Activated CD4-positive, alpha-beta T cell treated with anti-CD3 and anti-CD28 coated beads, Interleukin-2, amount 50 U/mL, for 1 hour (primary cell): Measurements from ENCODE around the gene LIPH.

Experiments used
- DNase-seq: peaks from one replicate; pipeline ENCODE4 v3.0.0-alpha.2; 2020

Gene LIPH

GRCh38 chr3:185537369-185537970 lies 14.9 kb downstream of the LIPH start:
- DNase-seq, result no peak

DNA sequence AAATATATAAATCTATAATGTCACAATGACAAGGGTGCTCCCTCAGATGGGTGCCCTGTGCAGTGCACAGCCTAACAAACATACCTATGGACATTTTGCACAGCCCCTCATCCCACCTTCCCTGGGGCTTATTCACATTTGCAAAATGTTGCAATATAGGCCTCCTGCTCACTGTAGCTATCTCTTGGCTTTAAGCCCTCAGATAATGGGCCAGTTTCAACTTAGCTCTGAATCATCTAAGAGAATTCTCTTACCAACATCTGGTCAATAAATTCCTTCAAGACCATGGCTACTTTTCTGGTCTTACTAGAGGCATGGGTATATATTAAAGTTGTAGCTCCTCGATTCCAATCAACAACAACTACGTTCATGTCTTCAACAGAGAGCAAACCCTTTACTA lies 17.9 kb downstream of the LIPH start:
- DNase-seq, result no peak

GRCh38 chr3:185532901-185533300 lies 19.5 kb downstream of the LIPH start:
- no peak for DNase-seq

GRCh38 chr3:185530856-185531255 lies 21.5 kb downstream of the LIPH start:
- no peak for DNase-seq

GRCh38 chr3:185528532-185528931 lies 23.9 kb downstream of the LIPH start:
- DNase-seq, result no peak

DNA sequence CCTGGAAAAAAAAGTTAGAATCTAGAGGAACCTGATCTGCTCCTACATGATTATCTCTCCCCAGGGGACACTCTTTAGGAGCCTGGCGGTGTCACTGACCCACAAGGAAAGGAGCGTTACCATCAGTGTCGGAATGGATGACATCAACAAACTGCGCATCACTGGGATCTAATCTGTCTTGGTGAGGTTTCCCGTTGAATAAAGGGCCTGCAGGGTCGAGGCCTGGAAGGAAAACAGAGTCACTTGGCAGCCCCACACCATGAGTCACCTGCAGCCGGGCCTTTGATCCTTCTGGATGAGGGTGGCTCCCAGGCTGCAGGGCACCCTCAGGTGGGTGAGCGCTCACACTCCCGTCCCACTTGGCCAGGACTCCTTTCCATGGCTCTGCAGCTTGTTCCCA lies 25.0 kb downstream of the LIPH start:
- DNase-seq, result no peak

GRCh38 chr3:185526349-185526951 lies 25.9 kb downstream of the LIPH start:
- DNase-seq, result no peak

DNA sequence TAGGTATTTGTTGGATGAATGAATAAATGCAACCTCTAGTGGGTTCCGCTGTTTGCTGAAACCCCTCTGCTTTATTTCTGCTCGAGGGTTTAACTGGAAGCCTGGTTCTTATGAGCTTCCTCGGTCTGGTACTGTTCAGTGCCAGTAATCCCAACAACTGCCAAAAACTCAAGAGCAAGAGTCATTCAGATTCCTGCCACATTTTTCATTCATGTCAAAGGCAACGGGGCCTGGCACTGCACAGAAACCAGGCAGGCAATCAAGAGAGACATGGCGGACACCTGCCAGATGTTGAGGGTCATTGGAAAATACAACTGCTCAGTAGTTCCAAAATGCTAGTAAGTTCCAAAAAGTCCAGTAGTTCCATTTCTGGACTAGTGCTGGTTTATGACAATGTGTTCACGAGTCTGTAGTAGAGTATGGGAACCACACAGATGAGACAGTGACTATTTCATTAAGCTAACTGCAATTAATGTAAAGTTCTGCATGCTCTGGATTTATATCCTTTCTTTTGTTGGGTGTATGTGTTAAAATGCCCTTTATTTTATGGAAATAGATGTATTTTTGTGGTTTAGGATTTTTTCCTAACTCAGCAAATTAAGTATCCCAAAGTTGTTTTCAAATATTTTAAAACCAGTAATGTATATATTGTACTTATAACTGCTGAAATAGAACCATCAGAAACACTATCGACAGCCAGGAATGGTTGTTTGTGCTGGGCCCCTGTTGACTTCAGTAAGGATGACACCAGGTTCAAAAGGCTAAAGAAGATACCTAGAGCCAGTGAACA lies 30.8 kb downstream of the LIPH start:
- no peak for DNase-seq

GRCh38 chr3:185519021-185519420 lies 33.4 kb downstream of the LIPH start:
- no peak for DNase-seq

GRCh38 chr3:185517387-185518130 lies 34.8 kb downstream of the LIPH start:
- no peak for DNase-seq

- DNase-seq, result no peak
These were observed 40.7 kb downstream of the LIPH start for GRCh38 chr3:185511711-185512110.

DNA sequence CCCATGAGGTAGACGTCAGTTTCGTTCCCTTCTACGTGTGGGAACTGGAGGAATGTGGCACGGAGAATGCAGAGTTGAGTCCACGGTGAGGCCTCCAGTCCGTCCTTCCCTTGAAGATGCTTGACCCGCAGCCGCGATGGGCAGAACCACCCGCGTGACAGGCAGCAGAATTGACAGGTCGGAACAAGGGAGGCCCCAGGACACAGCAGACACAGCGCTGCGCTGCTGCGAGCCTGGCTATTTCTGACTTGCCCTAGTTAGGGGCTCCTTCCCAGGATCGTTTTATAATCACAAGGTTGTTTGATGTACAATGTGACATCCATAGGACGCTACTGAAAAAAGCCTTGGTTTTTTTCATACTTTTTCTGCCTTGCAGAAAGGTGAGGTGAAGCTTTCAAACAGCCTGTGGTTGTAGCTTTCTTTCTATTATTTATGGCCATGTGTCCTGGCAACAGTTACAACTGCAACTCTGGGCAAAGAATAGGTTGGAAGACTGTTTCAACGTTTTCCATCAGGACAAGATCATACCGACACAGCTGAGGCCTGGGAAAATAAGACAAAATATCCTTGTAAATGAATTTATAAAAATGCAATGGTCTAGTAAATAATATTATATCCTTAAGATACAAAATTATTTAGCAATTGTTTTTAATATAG lies 43.9 kb downstream of the LIPH start:
- DNase-seq, result no peak

- no peak for DNase-seq
These were observed 44.5 kb downstream of the LIPH start for GRCh38 chr3:185507883-185508282.

- DNase-seq, result no peak
These were observed 47.8 kb downstream of the LIPH start for GRCh38 chr3:185504636-185505035.

GRCh38 chr3:185503521-185503920 lies 48.9 kb downstream of the LIPH start:
- no peak for DNase-seq

DNA sequence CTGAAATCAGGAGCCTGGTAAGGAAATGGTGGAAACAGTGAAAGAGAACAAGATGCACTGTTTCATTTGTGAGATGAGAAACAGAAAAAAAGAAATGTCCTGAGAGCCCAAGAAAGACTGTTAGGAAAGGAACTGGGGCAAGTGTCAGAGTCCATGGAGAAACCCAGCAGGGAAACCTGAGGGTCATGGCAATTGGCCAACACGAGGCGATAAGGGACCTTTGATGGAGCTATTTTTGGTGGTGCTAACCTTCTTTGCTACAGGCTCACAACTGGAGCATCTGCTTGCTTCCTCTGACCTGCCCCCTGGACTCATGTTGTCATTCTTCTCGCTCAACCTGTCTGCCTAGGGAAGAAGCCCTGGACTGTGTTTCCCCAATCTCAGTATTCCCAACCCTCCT lies 49.4 kb downstream of the LIPH start:
- no peak for DNase-seq

- peak; percentile 88 for DNase-seq
These were observed 53.6 kb downstream of the LIPH start, which contains the start of gene TMEM41A for GRCh38 chr3:185498503-185499396. TMEM41A (minus strand) TSS chr3:185499035; CDS start chr3:185498961, 74 bp downstream.

DNA sequence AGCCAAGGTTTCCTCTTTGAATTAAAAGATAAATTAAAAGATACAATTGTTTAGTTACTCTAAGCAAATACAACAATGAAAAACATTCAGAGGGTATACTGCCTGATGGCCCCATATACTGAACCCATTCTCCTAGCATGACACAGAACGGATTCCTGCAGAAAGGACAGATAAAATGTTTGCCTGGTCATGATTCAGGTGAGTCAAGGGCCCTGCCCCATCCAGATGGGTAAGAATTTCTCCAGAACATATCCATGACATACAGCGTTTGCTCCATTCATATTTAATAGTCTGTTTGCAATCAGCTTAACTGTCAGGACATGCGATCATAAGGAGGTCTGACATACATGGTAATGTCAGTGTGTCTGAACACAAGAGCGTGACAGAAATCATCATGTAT lies 62.1 kb downstream of the LIPH start:
- DNase-seq, result no peak

GRCh38 chr3:185489462-185489861 lies 62.9 kb downstream of the LIPH start:
- no peak for DNase-seq

DNA sequence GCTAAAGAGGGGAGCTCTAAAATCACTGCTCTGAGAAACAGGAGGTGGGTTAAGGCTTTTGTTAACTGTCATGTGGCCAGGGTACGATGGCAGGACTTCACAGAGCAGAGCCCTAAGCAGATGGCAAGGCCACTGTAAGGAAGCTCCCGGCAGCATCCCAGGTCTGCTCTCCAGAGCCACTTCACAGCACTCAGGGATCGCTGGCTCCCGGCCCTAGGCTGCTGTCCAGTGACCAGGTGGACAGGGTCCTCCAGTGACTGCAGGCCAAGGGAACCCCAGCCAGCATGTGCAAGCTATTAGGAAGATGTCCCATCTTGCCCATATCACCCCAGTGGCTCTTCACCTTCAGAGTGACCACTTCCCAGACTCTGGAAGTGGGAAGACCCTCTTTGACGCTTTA lies 63.9 kb downstream of the LIPH start:
- DNase-seq, result no peak

DNA sequence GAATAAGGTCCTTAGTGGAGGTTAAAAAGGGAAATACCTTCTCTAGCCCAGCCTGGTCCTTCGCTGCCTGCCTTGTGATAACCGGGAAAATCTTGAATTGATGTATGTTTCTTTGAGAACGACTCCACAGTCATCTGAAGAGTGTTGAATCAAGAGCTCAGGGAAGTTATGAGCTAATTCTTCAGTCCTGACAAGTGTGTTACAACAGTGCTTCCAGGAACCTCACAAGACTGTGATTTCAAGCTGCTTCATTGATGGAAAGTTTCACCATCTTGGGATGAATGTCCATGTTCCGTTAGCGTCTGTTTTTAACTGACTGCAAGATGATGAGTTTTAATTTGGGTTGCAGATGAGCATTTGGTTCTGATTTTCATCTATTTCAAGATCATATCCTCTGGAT lies 66.0 kb downstream of the LIPH start:
- DNase-seq, result no peak

DNA sequence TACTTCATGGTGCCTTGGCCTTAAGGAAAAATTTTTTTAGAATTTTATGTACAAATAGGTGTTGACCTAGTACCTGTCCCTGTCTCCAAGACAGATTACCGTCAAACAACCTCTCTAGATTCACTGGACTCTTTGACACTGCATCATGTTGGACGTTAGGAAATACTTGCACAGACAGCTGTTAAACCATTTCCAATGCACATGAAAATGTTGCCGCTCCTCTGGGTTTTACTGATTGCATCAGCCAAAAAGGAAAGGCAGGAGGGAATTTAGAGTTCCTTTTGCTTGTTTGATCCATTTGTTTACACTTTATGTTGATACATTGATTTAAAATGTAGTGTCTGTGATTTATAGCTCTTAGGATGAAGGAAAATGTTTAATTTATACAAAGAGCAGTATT lies 68.1 kb downstream of the LIPH start:
- DNase-seq, result no peak
